Stomach (tissue), 4 donors: ENCODE data around the gene ITPR1.

Experiments used
- POLR2AphosphoS5 ChIP-seq, 3 donors: sonication (generic); formaldehyde crosslinking; IDR thresholded peaks; one replicate each; pipeline ENCODE4 v1.6.1; 2016; ENCODE audit warnings: antibody characterized with exemption in 3 of 3
- TF ChIP-seq, protein P1 (sequence below), 7 experiments: fragments of 450-650 bp in 4 of 7; fragments of 200-600 bp in 3 of 7; sonication (generic) in 3 of 7; IDR thresholded peaks; one replicate each; pipeline ENCODE4 v1.5.1; 2016 to 2019; ENCODE audit warnings: antibody characterized with exemption in 7 of 7, control low read depth in 2 of 7, mild to moderate bottlenecking in 1 of 7

DNA sequence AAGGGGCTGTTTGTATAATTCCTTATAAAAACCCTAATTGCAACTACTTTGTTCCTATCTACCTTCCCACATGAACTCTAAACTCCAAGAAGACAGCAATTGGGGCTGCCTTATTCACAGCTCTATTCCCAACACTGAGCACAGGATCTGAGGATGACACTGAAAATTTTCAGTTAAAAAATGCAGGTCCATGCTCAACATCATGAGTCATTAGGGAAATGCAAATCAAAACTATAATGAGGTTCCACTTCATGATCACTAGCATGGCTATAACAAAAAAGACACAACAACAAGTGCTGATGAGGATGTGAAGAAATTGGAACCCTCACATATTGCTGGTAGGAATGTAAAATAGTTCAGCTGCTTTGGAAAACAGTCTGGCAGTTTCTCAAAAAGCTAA lies 39.0 kb upstream of the ITPR1 start:
- TF ChIP-seq, protein P1, sequence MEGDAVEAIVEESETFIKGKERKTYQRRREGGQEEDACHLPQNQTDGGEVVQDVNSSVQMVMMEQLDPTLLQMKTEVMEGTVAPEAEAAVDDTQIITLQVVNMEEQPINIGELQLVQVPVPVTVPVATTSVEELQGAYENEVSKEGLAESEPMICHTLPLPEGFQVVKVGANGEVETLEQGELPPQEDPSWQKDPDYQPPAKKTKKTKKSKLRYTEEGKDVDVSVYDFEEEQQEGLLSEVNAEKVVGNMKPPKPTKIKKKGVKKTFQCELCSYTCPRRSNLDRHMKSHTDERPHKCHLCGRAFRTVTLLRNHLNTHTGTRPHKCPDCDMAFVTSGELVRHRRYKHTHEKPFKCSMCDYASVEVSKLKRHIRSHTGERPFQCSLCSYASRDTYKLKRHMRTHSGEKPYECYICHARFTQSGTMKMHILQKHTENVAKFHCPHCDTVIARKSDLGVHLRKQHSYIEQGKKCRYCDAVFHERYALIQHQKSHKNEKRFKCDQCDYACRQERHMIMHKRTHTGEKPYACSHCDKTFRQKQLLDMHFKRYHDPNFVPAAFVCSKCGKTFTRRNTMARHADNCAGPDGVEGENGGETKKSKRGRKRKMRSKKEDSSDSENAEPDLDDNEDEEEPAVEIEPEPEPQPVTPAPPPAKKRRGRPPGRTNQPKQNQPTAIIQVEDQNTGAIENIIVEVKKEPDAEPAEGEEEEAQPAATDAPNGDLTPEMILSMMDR (IDR thresholded peaks at IDR 0.05), result no peak
- TF ChIP-seq POLR2AphosphoS5 (IDR thresholded peaks at IDR 0.05), result no peak
